ENCODE data around the gene DCP2. TPM values are rescaled to one million over a fixed set of nuclear protein-coding genes. Genes with fewer than 3 reads are reported as not detected.

The DCP2 gene
- total RNA-seq, 1 experiment from 2014 or later = 176 TPM

DNA sequence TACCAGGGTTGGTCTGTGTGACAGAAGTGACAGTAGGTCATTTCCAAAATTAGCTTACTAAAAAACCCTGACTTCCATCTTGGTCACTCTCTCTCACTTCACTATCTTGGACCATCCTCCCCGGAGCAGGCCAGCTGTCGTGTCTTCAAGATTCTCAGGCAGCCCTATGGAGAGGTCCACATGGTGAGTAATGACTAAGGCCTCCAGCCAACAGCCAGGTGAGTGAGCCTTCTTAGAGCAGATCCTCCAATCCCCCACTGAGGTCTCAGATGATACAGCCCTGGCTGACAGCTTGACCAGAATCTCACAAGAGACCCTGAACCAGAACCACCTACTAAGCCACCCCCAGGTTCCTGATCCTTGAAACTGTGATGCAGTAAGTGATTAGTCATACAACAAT is 92.0 kb downstream of the DCP2 start:
- H3K4me1 ChIP-seq (ENCODE audit: insufficient read depth, low read length) = peaks cover 8% of the 10 kb centered on the region; the same call in 1 of the 2 replicates
- Mint-ChIP-seq H3K27ac (no peak overlapping the region), H3K36me3 (ENCODE audit: insufficient read depth in 1 of 3, low read depth in 3 of 3) (peaks cover 13 to 32% (median 13%) of the 10 kb centered on the region in 3 experiments; a peak in 6 of 7 replicates), H3K9me3 (0 out of 5 replicates have a peak, but pooled peaks cover 0 to under 1% of the 10 kb centered on the region in 2 experiments), H3K4me3 (no peak overlapping the region), H3K4me1 (peaks cover 40 to 50% of the 10 kb centered on the region in 2 experiments), H3K27me3 (ENCODE audit: low read depth) (peaks cover 24% of the 10 kb centered on the region)
- no peaks in the 10 kb centered on the region for H3K9me3 ChIP-seq (ENCODE audit: control insufficient read depth, low read depth, low read length)
- no peak overlapping the region for H2BK12ac ChIP-seq (ENCODE audit: insufficient read length, low read depth, low read length)
- no CpG with 5 or more reads among the region's 2 CpGs for WGBS (ENCODE audit: extremely low coverage, insufficient read length, low lambda C conversion rate)
- no peak overlapping the region for H3K27ac ChIP-seq (ENCODE audit: insufficient read length, low read depth, low read length)
- no peak overlapping the region for H2BK15ac ChIP-seq (ENCODE audit: low read depth, low read length)
- no peak overlapping the region for H2AFZ ChIP-seq (ENCODE audit: low read length)
- H2BK5ac ChIP-seq (ENCODE audit: insufficient read length, low read length) = no peak overlapping the region
- TF ChIP-seq, protein P1, sequence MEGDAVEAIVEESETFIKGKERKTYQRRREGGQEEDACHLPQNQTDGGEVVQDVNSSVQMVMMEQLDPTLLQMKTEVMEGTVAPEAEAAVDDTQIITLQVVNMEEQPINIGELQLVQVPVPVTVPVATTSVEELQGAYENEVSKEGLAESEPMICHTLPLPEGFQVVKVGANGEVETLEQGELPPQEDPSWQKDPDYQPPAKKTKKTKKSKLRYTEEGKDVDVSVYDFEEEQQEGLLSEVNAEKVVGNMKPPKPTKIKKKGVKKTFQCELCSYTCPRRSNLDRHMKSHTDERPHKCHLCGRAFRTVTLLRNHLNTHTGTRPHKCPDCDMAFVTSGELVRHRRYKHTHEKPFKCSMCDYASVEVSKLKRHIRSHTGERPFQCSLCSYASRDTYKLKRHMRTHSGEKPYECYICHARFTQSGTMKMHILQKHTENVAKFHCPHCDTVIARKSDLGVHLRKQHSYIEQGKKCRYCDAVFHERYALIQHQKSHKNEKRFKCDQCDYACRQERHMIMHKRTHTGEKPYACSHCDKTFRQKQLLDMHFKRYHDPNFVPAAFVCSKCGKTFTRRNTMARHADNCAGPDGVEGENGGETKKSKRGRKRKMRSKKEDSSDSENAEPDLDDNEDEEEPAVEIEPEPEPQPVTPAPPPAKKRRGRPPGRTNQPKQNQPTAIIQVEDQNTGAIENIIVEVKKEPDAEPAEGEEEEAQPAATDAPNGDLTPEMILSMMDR (conservative IDR thresholded peaks at IDR 0.05) = no peak
- no peak overlapping the region for H2BK20ac ChIP-seq (ENCODE audit: low read depth, low read length, poor library complexity, severe bottlenecking)
- no peak overlapping the region for H4K5ac ChIP-seq (ENCODE audit: insufficient read length, low read depth, low read length)
- no peak overlapping the region for H3K4ac ChIP-seq (ENCODE audit: low read depth, low read length)
- no peak overlapping the region for H3K4me2 ChIP-seq (ENCODE audit: insufficient read depth, insufficient read length, low read length)
- no peak overlapping the region for H2BK120ac ChIP-seq (ENCODE audit: low read depth, low read length, poor library complexity, severe bottlenecking)
- H2AK5ac ChIP-seq (ENCODE audit: insufficient read length, low read length) = no peak overlapping the region
- no peaks in the 10 kb centered on the region for H3K79me1 ChIP-seq (ENCODE audit: insufficient read depth, low read depth, low read length, poor library complexity, severe bottlenecking)
- H3K23me2 ChIP-seq (ENCODE audit: insufficient read length, low read depth, low read length, poor library complexity, severe bottlenecking) = no peaks in the 10 kb centered on the region
- peak; percentile 19 for DNase-seq
- H3K9ac ChIP-seq (ENCODE audit: extremely low read depth, insufficient read length, low read length) = no peak overlapping the region
- H3K79me2 ChIP-seq (ENCODE audit: insufficient read depth, low read length) = no peaks in the 10 kb centered on the region
- H4K20me1 ChIP-seq (ENCODE audit: control insufficient read depth, insufficient read depth, insufficient read length) = no peaks in the 10 kb centered on the region
- no peaks in the 10 kb centered on the region for H3K27me3 ChIP-seq (ENCODE audit: insufficient read depth, low read length)
- no peak overlapping the region for H3K18ac ChIP-seq (ENCODE audit: insufficient read length, low read depth, low read length)
- H3T11ph ChIP-seq (ENCODE audit: low read length) = no peak overlapping the region
- no peak overlapping the region for H4K8ac ChIP-seq (replicated peaks; ENCODE audit: insufficient read length, low read depth, low read length)
- no peak overlapping the region for H3K14ac ChIP-seq (ENCODE audit: insufficient read depth, low read length)
- no peak overlapping the region for H3K56ac ChIP-seq (ENCODE audit: insufficient read length, low read depth, low read length)
- no peak overlapping the region for H4K91ac ChIP-seq (ENCODE audit: insufficient read length, low read depth, low read length)
- H3K23ac ChIP-seq (ENCODE audit: insufficient read length, low read depth, low read length) = no peak overlapping the region

Other genes with a start within 250 kb of the DCP2 start
- 28.1 and 29.3 TPM in 2 replicates for gene APC, start 238.9 kb upstream of the DCP2 start, total RNA-seq (2021)
- gene SRP19, start 115.5 kb upstream of the DCP2 start, total RNA-seq (2021) = 78.9 and 82.5 TPM in 2 replicates
- gene REEP5, start 54.6 kb upstream of the DCP2 start, total RNA-seq (2021) = 45.3 and 46.2 TPM in 2 replicates

All from H9 (cell line).